ENCODE data around the gene XRCC1.

- TF ChIP-seq EZH2 (IDR thresholded peaks at IDR 0.05; ENCODE audit: borderline replicate concordance, low read length) (no peak), CTCF (conservative IDR thresholded peaks at IDR 0.05 in 1 of 2, IDR thresholded peaks at IDR 0.05 in 1 of 2; ENCODE audit: extremely low read depth in 1 of 2, insufficient read depth in 1 of 2, low read depth in 1 of 2, low read length in 2 of 2) (no peak)
Observed at GRCh38 chr19:43618921-43619261, 43.6 kb upstream of the XRCC1 start.
